ENCODE measurements around the gene APOB.

DNA sequence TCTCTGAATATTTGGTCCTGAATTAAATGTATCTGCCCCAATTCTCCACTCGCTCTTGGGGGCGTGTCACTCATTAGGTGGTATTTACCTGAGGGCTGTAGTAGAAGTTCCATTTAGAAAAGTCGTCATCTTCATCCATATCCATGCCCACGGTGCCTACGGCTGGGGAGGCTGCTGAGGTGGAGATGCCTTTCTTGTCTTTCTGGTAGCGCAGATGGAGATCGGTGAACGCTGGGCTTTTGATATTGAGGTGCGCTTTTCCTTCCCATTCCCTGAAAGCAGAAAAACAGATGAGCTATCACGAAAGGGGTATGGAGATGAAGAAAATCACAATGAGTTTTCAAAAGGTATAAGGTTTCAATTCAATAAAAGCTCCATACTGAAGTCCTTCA is 39.7 kb downstream of the APOB start:
- TF ChIP-seq CTCF (IDR thresholded peaks at IDR 0.05; ENCODE audit: low read depth, low read length, poor library complexity, severe bottlenecking) = no peak
- TF ChIP-seq EZH2phosphoT487 (IDR thresholded peaks at IDR 0.05; ENCODE audit: borderline replicate concordance, low read length) = no peak

All from DOHH2 (cell line).